Keratinocyte (primary cell): ENCODE measurements around the gene RPL18A.

Source experiments
- EZH2 ChIP-seq: IDR thresholded peaks from one replicate; pipeline ENCODE4 v1.6.1; 2012; ENCODE audit warnings: inconsistent platforms, mild to moderate bottlenecking, low read length, moderate library complexity
- TF ChIP-seq, protein P1 (sequence below), 3 experiments: IDR thresholded peaks in 1 of 3; conservative IDR thresholded peaks in 1 of 3; optimal IDR thresholded peaks in 1 of 3; 2 replicates in 2 of 3; 3 replicates in 1 of 3; pipeline versions ENCODE3 to v1.5.1; 2011; ENCODE audit warnings: low read length in 3 of 3, mild to moderate bottlenecking in 3 of 3, moderate library complexity in 2 of 3, control low read depth in 1 of 3, inconsistent platforms in 1 of 3; ENCODE audit not compliant: insufficient read depth in 2 of 3; ENCODE audit errors: extremely low read depth in 1 of 3

DNA sequence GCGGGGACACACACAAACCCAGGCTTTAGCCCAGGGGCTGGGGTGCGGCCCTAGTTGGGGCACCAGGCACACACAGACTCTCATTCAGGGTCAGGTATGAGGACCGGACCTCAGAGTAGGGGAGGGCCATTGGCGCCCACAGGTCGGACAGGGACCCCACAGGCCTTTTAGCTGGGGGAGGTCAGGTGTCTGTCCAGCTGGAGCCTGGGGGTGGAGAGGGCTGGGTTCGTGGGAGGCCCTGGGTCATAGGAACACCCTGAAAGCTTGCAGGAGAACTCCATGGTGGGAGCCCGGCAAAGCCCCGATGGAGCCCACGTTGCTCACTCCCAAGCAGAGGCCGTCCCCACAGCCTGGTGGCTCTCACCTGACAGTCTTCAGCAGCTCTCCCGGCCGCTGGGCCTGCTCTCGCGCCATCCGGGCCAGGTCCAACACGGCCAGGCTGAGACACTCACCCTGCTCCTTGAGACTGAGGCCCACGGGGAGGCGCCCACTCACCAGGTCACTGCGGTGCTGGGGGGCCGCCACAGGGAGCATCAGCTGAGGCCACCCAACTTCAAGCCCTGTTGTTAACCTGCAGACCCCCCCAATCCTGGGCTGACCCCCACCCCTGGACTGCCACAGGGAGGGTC, 16.9 kb upstream of the RPL18A start:
- TF ChIP-seq, protein P1, sequence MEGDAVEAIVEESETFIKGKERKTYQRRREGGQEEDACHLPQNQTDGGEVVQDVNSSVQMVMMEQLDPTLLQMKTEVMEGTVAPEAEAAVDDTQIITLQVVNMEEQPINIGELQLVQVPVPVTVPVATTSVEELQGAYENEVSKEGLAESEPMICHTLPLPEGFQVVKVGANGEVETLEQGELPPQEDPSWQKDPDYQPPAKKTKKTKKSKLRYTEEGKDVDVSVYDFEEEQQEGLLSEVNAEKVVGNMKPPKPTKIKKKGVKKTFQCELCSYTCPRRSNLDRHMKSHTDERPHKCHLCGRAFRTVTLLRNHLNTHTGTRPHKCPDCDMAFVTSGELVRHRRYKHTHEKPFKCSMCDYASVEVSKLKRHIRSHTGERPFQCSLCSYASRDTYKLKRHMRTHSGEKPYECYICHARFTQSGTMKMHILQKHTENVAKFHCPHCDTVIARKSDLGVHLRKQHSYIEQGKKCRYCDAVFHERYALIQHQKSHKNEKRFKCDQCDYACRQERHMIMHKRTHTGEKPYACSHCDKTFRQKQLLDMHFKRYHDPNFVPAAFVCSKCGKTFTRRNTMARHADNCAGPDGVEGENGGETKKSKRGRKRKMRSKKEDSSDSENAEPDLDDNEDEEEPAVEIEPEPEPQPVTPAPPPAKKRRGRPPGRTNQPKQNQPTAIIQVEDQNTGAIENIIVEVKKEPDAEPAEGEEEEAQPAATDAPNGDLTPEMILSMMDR (optimal IDR thresholded peaks at IDR 0.05 in 1 of 3, IDR thresholded peaks at IDR 0.05 in 1 of 3, conservative IDR thresholded peaks at IDR 0.05 in 1 of 3; ENCODE audit: extremely low read depth in 1 of 3, insufficient read depth in 2 of 3, low read length in 3 of 3) = no peak
- TF ChIP-seq EZH2 = no peak
